Stimulated activated CD8-positive, alpha-beta memory T cell treated with anti-CD3 and anti-CD28 coated beads, Interleukin-15, amount 100 ng/mL, for 1 hour (primary cell): ENCODE results near the gene MAP3K15.

ENCODE experiments used
- DNase-seq: peaks from one replicate; pipeline ENCODE4 v3.0.0-alpha.2; 2020; ENCODE audit warnings: low read depth

MAP3K15 gene

GRCh38 chrX:19343085-19343534, 172.2 kb downstream of the MAP3K15 start:
- no peak for DNase-seq

GRCh38 chrX:19342331-19342906, 172.9 kb downstream of the MAP3K15 start:
- DNase-seq: no peak

- no peak for DNase-seq
These were observed 180.2 kb downstream of the MAP3K15 start for GRCh38 chrX:19334945-19335626.

- no peak for DNase-seq
These were observed 182.3 kb downstream of the MAP3K15 start for GRCh38 chrX:19332983-19333382.

- DNase-seq: no peak
These were observed 183.5 kb downstream of the MAP3K15 start for GRCh38 chrX:19331831-19332230.

GRCh38 chrX:19326567-19326966, 188.7 kb downstream of the MAP3K15 start:
- no peak for DNase-seq
